NCI-H128 (cell line): ENCODE measurements around the gene SECTM1.

Source experiments
- DNase-seq: peaks from one replicate; lab custom pipeline; 2025; ENCODE audit not compliant: unreplicated experiment; lab: John Stamatoyannopoulos, UW

Gene SECTM1

GRCh38 chr17:82283208-82283749 is 50.3 kb downstream of the SECTM1 start:
- DNase-seq, result no peak

- no peak for DNase-seq
These were observed 51.0 kb downstream of the SECTM1 start for GRCh38 chr17:82282239-82283207.

GRCh38 chr17:82281502-82282238 is 51.9 kb downstream of the SECTM1 start:
- DNase-seq, result no peak

GRCh38 chr17:82281076-82281475 is 52.5 kb downstream of the SECTM1 start:
- DNase-seq, result no peak

GRCh38 chr17:82280537-82280936 is 53.0 kb downstream of the SECTM1 start:
- no peak for DNase-seq

DNA sequence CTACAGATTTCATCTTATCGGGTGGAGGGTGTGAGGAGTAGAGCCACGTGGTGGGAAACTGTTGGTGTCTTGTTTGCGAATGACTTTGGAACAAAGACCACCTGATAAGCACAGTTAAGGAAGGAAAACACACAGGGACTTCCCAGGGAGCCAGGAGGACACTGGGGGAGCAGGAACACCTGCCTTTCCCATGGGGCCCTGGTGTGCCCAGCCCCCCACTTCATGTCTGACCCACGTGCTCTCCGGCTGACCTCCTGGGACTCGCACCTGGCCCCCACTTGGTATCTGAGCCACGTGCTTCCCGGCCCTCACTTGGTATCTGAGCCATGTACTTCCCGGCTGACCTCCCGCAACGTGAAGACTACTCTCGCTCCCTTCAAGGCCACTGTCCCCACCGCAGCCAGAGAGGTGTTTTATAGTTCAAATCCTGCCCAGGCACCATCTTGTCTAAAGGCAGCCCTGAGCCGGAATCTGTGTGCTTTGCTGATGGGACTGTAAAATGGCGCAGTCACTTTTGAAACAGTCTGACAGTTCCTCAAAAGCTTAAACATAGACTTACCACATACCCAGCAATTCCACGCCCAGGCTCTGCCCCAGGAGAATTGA is 54.7 kb downstream of the SECTM1 start:
- DNase-seq, result no peak

- no peak for DNase-seq
These were observed 55.3 kb downstream of the SECTM1 start for GRCh38 chr17:82278308-82278707.

- no peak for DNase-seq
These were observed 55.7 kb downstream of the SECTM1 start for GRCh38 chr17:82277851-82278250.

- DNase-seq, result no peak
These were observed 56.6 kb downstream of the SECTM1 start for GRCh38 chr17:82276938-82277337.

GRCh38 chr17:82275326-82275725 is 58.2 kb downstream of the SECTM1 start:
- no peak for DNase-seq

DNA sequence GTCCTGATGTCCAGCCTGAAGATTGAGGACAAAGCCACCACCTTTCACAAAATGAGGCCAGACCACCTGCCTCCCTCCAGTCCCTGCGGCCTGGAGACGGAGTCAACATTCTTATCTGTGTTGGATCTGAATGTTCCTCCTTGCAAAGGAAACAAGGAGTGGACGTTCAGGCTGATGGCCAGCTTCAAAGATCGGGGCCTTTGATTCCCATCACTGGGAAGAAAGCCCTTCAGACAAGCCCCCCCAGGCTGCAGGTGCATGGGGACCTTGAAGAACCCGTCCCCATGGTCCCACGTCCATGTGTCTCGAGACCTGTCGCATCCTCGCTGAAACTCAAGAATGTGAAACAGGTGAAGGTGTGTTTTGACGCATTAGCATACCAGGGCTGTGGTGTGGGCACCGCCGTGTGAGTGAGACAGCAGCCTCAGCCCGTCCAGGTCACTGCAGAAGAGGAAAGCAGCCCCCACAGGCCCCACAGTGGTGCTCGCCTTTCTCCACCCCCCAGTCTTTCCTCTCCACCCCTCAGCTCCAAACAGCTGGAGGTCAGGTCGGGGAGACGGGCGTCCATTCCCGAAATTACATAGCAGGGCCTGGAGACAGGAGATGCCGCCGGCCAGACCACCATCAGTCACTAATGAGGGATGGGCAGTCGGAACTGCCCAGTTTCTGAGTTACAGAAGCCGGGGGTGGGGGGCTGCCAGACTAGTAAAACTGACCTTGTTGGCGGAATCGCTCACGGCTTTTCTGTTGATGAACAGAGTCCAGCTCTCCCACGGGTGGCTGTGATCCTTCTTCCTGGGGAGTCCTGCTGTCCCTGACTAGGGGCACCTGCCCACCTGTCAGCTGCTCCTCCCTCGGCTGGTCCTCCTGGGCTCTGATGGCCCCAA is 59.2 kb downstream of the SECTM1 start:
- no peak for DNase-seq

- DNase-seq, result peak; percentile 39
These were observed 60.0 kb downstream of the SECTM1 start, which contains the start of gene CSNK1D for GRCh38 chr17:82273327-82274133. Gene CSNK1D (minus strand): TSS chr17:82273700. CDS start chr17:82273381, 319 bp downstream.

GRCh38 chr17:82272495-82273326 is 60.9 kb downstream of the SECTM1 start:
- no peak for DNase-seq

GRCh38 chr17:82271401-82271800 is 62.2 kb downstream of the SECTM1 start:
- no peak for DNase-seq
